ENCODE measurements around the gene EID1.

EID1 gene

GRCh38 chr15:48888836-48889235, 10.9 kb downstream of the EID1 start:
- TF ChIP-seq, protein P1, sequence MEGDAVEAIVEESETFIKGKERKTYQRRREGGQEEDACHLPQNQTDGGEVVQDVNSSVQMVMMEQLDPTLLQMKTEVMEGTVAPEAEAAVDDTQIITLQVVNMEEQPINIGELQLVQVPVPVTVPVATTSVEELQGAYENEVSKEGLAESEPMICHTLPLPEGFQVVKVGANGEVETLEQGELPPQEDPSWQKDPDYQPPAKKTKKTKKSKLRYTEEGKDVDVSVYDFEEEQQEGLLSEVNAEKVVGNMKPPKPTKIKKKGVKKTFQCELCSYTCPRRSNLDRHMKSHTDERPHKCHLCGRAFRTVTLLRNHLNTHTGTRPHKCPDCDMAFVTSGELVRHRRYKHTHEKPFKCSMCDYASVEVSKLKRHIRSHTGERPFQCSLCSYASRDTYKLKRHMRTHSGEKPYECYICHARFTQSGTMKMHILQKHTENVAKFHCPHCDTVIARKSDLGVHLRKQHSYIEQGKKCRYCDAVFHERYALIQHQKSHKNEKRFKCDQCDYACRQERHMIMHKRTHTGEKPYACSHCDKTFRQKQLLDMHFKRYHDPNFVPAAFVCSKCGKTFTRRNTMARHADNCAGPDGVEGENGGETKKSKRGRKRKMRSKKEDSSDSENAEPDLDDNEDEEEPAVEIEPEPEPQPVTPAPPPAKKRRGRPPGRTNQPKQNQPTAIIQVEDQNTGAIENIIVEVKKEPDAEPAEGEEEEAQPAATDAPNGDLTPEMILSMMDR (IDR thresholded peaks at IDR 0.05; ENCODE audit: insufficient read depth, low read length, poor library complexity, severe bottlenecking) = no peak
- no peak for TF ChIP-seq EZH2phosphoT487 (conservative IDR thresholded peaks at IDR 0.05; ENCODE audit: low read length)
- Histone ChIP-seq H3K27ac (ENCODE audit: low read depth, low read length) (no peak overlapping the region), H2AFZ (ENCODE audit: low read depth, low read length, severe bottlenecking) (no peak overlapping the region), H3F3A (ENCODE audit: insufficient read depth) (no peaks in the 10 kb centered on the region), H4K20me1 (ENCODE audit: low read depth, low read length) (no peaks in the 10 kb centered on the region), H3K36me3 (ENCODE audit: low read length) (no peaks in the 10 kb centered on the region), H3K9me2 (replicated peaks; ENCODE audit: insufficient read depth, low read length) (no peaks in the 10 kb centered on the region), H3K27me3 (ENCODE audit: low read length) (no peaks in the 10 kb centered on the region), H3K9me3 (ENCODE audit: insufficient read depth, low read length) (no peaks in the 10 kb centered on the region), H3K79me2 (ENCODE audit: insufficient read depth, low read length) (no peaks in the 10 kb centered on the region), H3K4me3 (ENCODE audit: insufficient read depth, low read length, poor library complexity, severe bottlenecking) (no peak overlapping the region), H3K9ac (ENCODE audit: low read length) (no peak overlapping the region), H3K4me2 (ENCODE audit: low read depth, low read length, poor library complexity, severe bottlenecking) (no peak overlapping the region)

DNA sequence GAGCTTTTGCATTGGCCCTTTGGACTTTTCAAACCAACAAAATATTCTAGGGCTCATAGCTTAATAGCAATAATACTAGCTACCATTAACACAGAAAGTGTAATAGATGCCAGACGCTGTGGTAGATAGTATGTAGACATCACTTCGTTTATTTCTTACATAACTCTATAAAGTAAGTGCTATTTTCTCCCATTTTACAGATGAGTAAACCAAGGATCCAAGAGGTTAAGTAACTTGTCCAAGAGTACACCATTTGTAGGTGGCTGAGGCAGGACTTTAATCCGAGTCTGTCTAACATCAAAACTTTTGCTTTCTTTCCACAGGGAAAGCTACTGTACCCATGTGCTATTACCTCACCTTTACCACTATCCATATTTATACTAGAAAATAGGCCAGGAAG, 12.0 kb downstream of the EID1 start:
- H3K9me2 ChIP-seq (replicated peaks; ENCODE audit: insufficient read depth, low read length) = no peaks in the 10 kb centered on the region
- TF ChIP-seq, protein P1 (IDR thresholded peaks at IDR 0.05; ENCODE audit: insufficient read depth, low read length, poor library complexity, severe bottlenecking) = no peak
- no peak for TF ChIP-seq EZH2phosphoT487 (conservative IDR thresholded peaks at IDR 0.05; ENCODE audit: low read length)
- H3K36me3 ChIP-seq (ENCODE audit: low read length) = no peaks in the 10 kb centered on the region
- H3K27me3 ChIP-seq (ENCODE audit: low read length) = no peaks in the 10 kb centered on the region
- H3K4me3 ChIP-seq (ENCODE audit: insufficient read depth, low read length, poor library complexity, severe bottlenecking) = no peak overlapping the region
- H3K79me2 ChIP-seq (ENCODE audit: insufficient read depth, low read length) = no peaks in the 10 kb centered on the region
- no peaks in the 10 kb centered on the region for H3F3A ChIP-seq (ENCODE audit: insufficient read depth)
- H3K9me3 ChIP-seq (ENCODE audit: insufficient read depth, low read length) = no peaks in the 10 kb centered on the region
- H4K20me1 ChIP-seq (ENCODE audit: low read depth, low read length) = no peaks in the 10 kb centered on the region
- H2AFZ ChIP-seq (ENCODE audit: low read depth, low read length, severe bottlenecking) = no peak overlapping the region
- no peak overlapping the region for H3K27ac ChIP-seq (ENCODE audit: low read depth, low read length)
- no peak overlapping the region for H3K4me2 ChIP-seq (ENCODE audit: low read depth, low read length, poor library complexity, severe bottlenecking)
- H3K9ac ChIP-seq (ENCODE audit: low read length) = no peak overlapping the region

GRCh38 chr15:48890375-48890972, 12.5 kb downstream of the EID1 start:
- Histone ChIP-seq H3K9me3 (ENCODE audit: insufficient read depth, low read length) (no peaks in the 10 kb centered on the region), H3K9ac (ENCODE audit: low read length) (no peak overlapping the region), H3K4me2 (ENCODE audit: low read depth, low read length, poor library complexity, severe bottlenecking) (no peak overlapping the region), H3K9me2 (replicated peaks; ENCODE audit: insufficient read depth, low read length) (no peaks in the 10 kb centered on the region), H3K27ac (ENCODE audit: low read depth, low read length) (no peak overlapping the region), H3K36me3 (ENCODE audit: low read length) (no peaks in the 10 kb centered on the region), H3K79me2 (ENCODE audit: insufficient read depth, low read length) (no peaks in the 10 kb centered on the region), H3K27me3 (ENCODE audit: low read length) (no peaks in the 10 kb centered on the region), H2AFZ (ENCODE audit: low read depth, low read length, severe bottlenecking) (no peak overlapping the region), H3K4me3 (ENCODE audit: insufficient read depth, low read length, poor library complexity, severe bottlenecking) (no peak overlapping the region), H3F3A (ENCODE audit: insufficient read depth) (no peaks in the 10 kb centered on the region), H4K20me1 (ENCODE audit: low read depth, low read length) (no peaks in the 10 kb centered on the region)
- TF ChIP-seq, protein P1 (IDR thresholded peaks at IDR 0.05; ENCODE audit: insufficient read depth, low read length, poor library complexity, severe bottlenecking) = no peak
- TF ChIP-seq EZH2phosphoT487 (conservative IDR thresholded peaks at IDR 0.05; ENCODE audit: low read length) = no peak

Data from SU-DHL-6 (cell line).